Astrocyte of the cerebellum (primary cell): ENCODE results near the gene IMP3.

Experiments used
- DNase-seq: peaks from one replicate; pipeline ENCODE4 v3.0.0-alpha.2; 2011; ENCODE audit warnings: low read depth
- H3K4me3 ChIP-seq: 2 replicates; pipeline ENCODE4 v1.5.1; 2011; ENCODE audit warnings: mild to moderate bottlenecking, low read depth, low read length, moderate library complexity
- CTCF ChIP-seq: IDR thresholded peaks from 2 replicates; pipeline ENCODE4 v1.5.1; 2012; ENCODE audit warnings: low read length, low read depth, moderate library complexity, mild to moderate bottlenecking; ENCODE audit errors: missing control alignments
- in situ Hi-C: cut with HindIII; loops from 2 replicates; pipeline ENCODE4 v1.10.0; 2017; ENCODE audit warnings: low sequenced_read_pairs

IMP3 gene

GRCh38 chr15:75597667-75598341, 42.2 kb downstream of the IMP3 start:
- in situ Hi-C loops: no loop called here
- TF ChIP-seq CTCF: peak; percentile 50
- no peak for DNase-seq
- no peak overlapping the region for H3K4me3 ChIP-seq

GRCh38 chr15:75596703-75597345, 43.2 kb downstream of the IMP3 start:
- DNase-seq: no peak
- no peak overlapping the region for H3K4me3 ChIP-seq
- TF ChIP-seq CTCF: no peak
- in situ Hi-C loops: no loop called here

GRCh38 chr15:75594276-75594675, 45.7 kb downstream of the IMP3 start:
- DNase-seq: no peak
- in situ Hi-C loops: no loop called here
- no peak for TF ChIP-seq CTCF
- no peak overlapping the region for H3K4me3 ChIP-seq

GRCh38 chr15:75591655-75592364, 48.2 kb downstream of the IMP3 start:
- no peak for DNase-seq
- no peak for TF ChIP-seq CTCF
- in situ Hi-C loops: no loop called here
- no peak overlapping the region for H3K4me3 ChIP-seq

GRCh38 chr15:75590239-75590638, 49.8 kb downstream of the IMP3 start:
- no peak overlapping the region for H3K4me3 ChIP-seq
- DNase-seq: no peak
- in situ Hi-C loops: no loop called here
- TF ChIP-seq CTCF: no peak
